Nephron progenitor cell (in vitro differentiated cells): ENCODE measurements around the gene ELN.
A peak's percentile ranks its signal among the peaks of the same experiment; 100 is the strongest.
"Not testable (repeated sequence)": the region's sequence is repeated elsewhere in the genome, so short reads cannot be mapped to it uniquely, and the experiment has no call there.

Experiments
- DNase-seq: peaks from one replicate; pipeline ENCODE4 v3.0.0; 2021
- H3K27ac Mint-ChIP-seq: 2 replicates; pipeline ENCODE4 v1.8.0; 2021; ENCODE audit warnings: mild to moderate bottlenecking, moderate library complexity, mixed read lengths
- H3K27me3 Mint-ChIP-seq: 2 replicates; pipeline ENCODE4 v1.8.0; 2021; ENCODE audit warnings: mild to moderate bottlenecking, low read depth, mixed read lengths; ENCODE audit not compliant: poor library complexity
- H3K36me3 Mint-ChIP-seq: 2 replicates; pipeline ENCODE4 v1.8.0; 2021; ENCODE audit warnings: low read depth, mixed read lengths
- H3K4me1 Mint-ChIP-seq: 2 replicates; pipeline ENCODE4 v1.8.0; 2021; ENCODE audit warnings: mixed read lengths
- H3K4me3 Mint-ChIP-seq: 2 replicates; pipeline ENCODE4 v1.8.0; 2021; ENCODE audit warnings: mild to moderate bottlenecking, moderate library complexity, mixed read lengths
- H3K9me3 Mint-ChIP-seq: 2 replicates; pipeline ENCODE4 v1.8.0; 2021; ENCODE audit warnings: mild to moderate bottlenecking, moderate library complexity, mixed read lengths
- TF ChIP-seq, protein P1 (sequence below): fragments of 200-600 bp; sonication (generic); IDR thresholded peaks from 2 replicates; pipeline ENCODE4 v1.5.0; 2021; ENCODE audit warnings: antibody characterized with exemption

ELN gene

DNA sequence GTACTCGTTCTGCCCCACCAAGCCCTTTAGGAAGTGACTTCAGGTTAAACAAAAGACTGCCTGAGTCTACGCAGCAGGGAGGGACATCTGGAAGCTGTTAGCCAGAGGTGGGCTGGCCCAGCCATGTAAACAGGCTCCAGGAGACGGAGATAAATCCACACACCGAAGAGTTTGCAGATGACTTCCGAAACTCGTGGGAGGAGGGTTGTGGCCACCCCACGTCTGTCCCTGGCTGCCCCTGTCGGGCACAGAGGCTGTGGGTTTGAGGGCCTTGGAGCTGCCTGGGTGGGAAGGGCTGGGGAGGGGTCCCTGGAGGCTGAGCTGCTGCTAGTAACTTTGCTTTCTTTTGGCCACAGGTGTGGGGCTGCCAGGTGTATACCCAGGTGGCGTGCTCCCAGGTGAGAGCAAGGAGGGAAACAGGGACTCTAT, 15.6 kb downstream of the ELN start:
- peak; percentile 44 for DNase-seq
- Mint-ChIP-seq H3K4me1 (peaks cover 45% of the 10 kb centered on the region), H3K9me3 (no peaks in the 10 kb centered on the region), H3K27me3 (no peaks in the 10 kb centered on the region), H3K27ac (peak overlapping the region; percentile 22), H3K4me3 (peak overlapping the region; percentile 57), H3K36me3 (no peaks in the 10 kb centered on the region)
- TF ChIP-seq, protein P1, sequence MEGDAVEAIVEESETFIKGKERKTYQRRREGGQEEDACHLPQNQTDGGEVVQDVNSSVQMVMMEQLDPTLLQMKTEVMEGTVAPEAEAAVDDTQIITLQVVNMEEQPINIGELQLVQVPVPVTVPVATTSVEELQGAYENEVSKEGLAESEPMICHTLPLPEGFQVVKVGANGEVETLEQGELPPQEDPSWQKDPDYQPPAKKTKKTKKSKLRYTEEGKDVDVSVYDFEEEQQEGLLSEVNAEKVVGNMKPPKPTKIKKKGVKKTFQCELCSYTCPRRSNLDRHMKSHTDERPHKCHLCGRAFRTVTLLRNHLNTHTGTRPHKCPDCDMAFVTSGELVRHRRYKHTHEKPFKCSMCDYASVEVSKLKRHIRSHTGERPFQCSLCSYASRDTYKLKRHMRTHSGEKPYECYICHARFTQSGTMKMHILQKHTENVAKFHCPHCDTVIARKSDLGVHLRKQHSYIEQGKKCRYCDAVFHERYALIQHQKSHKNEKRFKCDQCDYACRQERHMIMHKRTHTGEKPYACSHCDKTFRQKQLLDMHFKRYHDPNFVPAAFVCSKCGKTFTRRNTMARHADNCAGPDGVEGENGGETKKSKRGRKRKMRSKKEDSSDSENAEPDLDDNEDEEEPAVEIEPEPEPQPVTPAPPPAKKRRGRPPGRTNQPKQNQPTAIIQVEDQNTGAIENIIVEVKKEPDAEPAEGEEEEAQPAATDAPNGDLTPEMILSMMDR: no peak

DNA sequence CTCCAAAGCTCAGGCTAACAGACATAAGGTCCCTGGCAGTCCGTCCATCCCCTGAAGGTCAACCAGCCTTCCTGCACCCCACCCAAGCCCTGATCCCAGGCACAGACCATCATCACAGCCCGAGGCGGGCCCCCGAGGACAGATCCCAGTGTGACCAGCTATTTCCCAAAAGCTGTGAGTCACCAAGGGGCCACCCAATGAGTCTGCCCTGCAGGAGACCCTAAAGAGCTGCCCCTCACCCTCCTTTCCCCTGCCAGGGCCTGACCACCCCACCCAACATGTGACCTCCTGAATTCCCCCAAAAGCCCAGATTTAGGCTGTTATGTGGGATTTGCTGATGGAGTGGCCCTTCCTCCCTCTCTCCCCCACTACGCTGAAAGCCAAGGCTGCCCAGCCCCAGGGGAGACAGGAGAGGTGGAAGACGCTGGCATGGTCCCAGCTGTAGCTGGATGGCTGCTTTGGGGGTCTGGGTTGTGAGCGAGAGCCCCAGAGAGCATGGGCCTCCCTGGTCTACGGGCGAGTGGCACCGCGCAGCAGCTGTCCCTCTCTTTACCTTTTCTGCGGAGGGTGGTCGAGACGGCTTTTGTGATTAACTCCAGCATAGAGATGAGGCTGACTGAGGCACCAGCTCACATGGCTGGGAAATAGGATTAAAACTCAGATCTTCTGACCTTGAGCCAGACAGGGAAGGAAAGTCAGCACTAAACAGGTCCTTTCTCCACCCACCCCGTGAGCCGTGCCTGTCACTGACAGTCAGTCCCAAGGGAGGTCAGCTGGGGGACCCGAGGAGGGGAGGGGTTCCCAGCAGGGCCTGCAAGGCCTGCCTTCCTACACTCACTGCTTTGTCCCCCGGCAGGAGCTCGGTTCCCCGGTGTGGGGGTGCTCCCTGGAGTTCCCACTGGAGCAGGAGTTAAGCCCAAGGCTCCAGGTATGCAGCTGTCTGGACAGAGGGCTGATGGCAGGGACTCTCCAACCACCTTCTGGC, 16.7 kb downstream of the ELN start:
- TF ChIP-seq, protein P1: no peak

DNA sequence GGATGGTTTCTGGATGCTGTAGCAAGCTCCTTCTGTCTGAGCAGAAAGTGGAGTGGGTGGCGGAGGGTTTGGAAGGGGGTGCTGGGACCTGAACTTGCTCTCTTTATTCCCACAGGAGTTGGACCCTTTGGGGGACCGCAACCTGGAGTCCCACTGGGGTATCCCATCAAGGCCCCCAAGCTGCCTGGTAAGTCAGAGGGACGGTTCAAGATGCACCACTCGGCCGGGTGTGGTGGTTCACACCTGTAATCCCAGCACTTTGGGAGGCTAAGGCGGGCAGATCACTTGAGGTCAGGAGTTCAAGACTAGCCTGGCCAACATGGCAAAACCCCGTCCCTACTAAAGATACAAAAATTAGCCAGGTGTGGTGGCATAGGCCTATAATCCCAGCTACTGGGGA, 18.6 kb downstream of the ELN start:
- H3K4me1 Mint-ChIP-seq: peaks cover 30% of the 10 kb centered on the region
- H3K4me3 Mint-ChIP-seq: not testable (repeated sequence)

More for the DNA sequence above, 16.7 kb downstream of the ELN start:
- Mint-ChIP-seq H3K36me3 (no peaks in the 10 kb centered on the region), H3K27me3 (no peaks in the 10 kb centered on the region), H3K4me1 (peaks cover 40% of the 10 kb centered on the region), H3K27ac (no peak overlapping the region), H3K9me3 (no peaks in the 10 kb centered on the region), H3K4me3 (peak overlapping the region; percentile 28)
- DNase-seq: no peak

DNA sequence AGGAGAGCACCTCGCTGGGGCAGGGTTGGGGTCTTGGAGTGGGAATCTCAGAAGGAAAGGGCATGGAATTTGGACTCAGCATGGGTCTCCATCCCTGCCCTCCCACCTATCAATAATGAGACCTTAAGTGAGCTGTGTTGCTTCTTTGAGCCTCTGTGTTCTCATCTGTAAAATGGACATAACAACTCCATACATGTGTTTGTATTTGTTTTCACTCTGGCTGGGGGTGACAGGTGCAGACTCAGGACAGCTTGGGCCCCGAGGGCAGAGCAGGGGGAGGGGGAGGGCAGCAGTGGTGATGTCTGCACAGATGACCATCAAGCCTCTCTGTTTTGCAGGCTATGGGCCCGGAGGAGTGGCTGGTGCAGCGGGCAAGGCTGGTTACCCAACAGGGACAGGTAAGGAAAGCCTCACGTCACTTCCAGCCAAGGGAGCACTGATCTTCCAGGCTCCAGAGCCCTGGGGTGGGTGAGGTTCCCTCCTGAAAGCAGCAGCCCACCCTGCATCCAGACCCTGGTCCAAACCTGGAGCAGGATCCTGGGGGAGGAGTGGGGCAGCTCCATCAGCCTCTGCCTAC, 19.9 kb downstream of the ELN start:
- Mint-ChIP-seq H3K36me3 (no peaks in the 10 kb centered on the region), H3K4me1 (peaks cover 21% of the 10 kb centered on the region), H3K4me3 (no peak overlapping the region), H3K27ac (no peak overlapping the region), H3K27me3 (peaks cover 9% of the 10 kb centered on the region), H3K9me3 (no peaks in the 10 kb centered on the region)
- TF ChIP-seq, protein P1: no peak
- no peak for DNase-seq

More for the DNA sequence above, 18.6 kb downstream of the ELN start:
- not testable (repeated sequence) for H3K27ac Mint-ChIP-seq, H3K36me3 Mint-ChIP-seq, H3K9me3 Mint-ChIP-seq, DNase-seq, H3K27me3 Mint-ChIP-seq

DNA sequence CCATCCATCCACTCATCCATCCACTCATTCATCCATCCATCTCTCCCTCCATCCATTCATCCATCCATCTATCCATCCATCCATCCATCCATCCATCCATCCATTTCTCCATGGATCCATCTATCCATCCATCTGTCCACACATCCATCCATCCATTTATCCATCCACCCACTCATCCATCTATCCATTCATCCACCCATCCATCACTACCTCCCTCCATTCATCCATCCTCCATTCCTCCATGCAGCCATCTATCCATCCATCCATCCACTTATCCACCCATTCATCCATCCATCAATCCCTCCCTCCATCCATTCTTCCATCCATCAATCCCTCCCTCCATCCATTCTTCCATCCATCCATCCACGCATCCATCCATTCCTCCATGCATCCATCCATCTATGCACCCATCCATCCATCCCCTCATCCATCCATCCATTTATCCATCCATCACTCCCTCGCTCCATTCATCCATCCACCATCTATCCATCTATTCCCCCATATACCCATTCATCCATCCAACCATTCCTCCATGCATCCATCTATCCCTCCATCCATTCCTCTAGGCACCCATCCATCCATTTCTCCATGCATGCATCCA, 21.1 kb downstream of the ELN start:
- H3K4me3 Mint-ChIP-seq: no peak overlapping the region
- H3K36me3 Mint-ChIP-seq: no peaks in the 10 kb centered on the region
- no peaks in the 10 kb centered on the region for H3K9me3 Mint-ChIP-seq
- H3K4me1 Mint-ChIP-seq: peaks cover 9% of the 10 kb centered on the region
- TF ChIP-seq, protein P1: no peak
- H3K27ac Mint-ChIP-seq: no peak overlapping the region
- peaks cover 16% of the 10 kb centered on the region for H3K27me3 Mint-ChIP-seq
- DNase-seq: no peak
